WTC11 (cell line): Measurements from ENCODE around the gene HOXB1. TPM values are rescaled to one million over a fixed set of nuclear protein-coding genes. Genes with fewer than 3 reads are reported as not detected.

Source experiments
- ATAC-seq: fragments of 200-7000 bp; cut with Tn5 transposase; 2 replicates; pipeline ENCODE4 v1.10.0; 2021; ENCODE audit warnings: mild to moderate bottlenecking, moderate library complexity
- CTCF ChIA-PET: fragments of 300-600 bp; sonication (Branson Sonifier 250); formaldehyde crosslinking; loops from one replicate; lab custom pipeline; 2021; ENCODE audit warnings: antibody characterized with exemption; lab: Charles Lee
- POLR2A ChIA-PET: fragments of 350-600 bp; sonication (Branson Sonifier 250); formaldehyde crosslinking; loops from one replicate; lab custom pipeline; 2021; ENCODE audit warnings: antibody characterized with exemption; lab: Charles Lee
- DNase-seq: peaks from one replicate; pipeline ENCODE4 v3.0.0; 2021; ENCODE audit warnings: low spot score
- H3K27ac Mint-ChIP-seq: 2 replicates; pipeline ENCODE4 v1.8.0; 2021; ENCODE audit warnings: mixed read lengths
- H3K27me3 Mint-ChIP-seq: 2 replicates; pipeline ENCODE4 v1.8.0; 2021; ENCODE audit warnings: low read depth, mild to moderate bottlenecking, moderate library complexity, mixed read lengths
- H3K36me3 Mint-ChIP-seq: 2 replicates; pipeline ENCODE4 v1.8.0; 2021; ENCODE audit warnings: mixed read lengths
- H3K4me1 Mint-ChIP-seq: 2 replicates; pipeline ENCODE4 v1.8.0; 2022; ENCODE audit warnings: mixed read lengths
- H3K4me3 Mint-ChIP-seq: 2 replicates; pipeline ENCODE4 v1.8.0; 2021; ENCODE audit warnings: mild to moderate bottlenecking, moderate library complexity, mixed read lengths
- H3K9me3 Mint-ChIP-seq: 2 replicates; pipeline ENCODE4 v1.8.0; 2021; ENCODE audit warnings: mixed read lengths
- IRF2 ChIP-seq: sonication (generic); formaldehyde crosslinking; IDR thresholded peaks from 2 replicates; pipeline ENCODE4 v1.8.0; 2022; ENCODE audit warnings: low read depth, missing genetic modification reagents, borderline replicate concordance
- NFATC4 ChIP-seq: fragments of 250-450 bp; sonication (Bioruptor Pico); IDR thresholded peaks from 2 replicates; pipeline ENCODE4 v1.9.0; 2021; ENCODE audit warnings: mild to moderate bottlenecking
- OVOL2 ChIP-seq: fragments of 250-450 bp; sonication (Bioruptor Pico); IDR thresholded peaks from 2 replicates; pipeline ENCODE4 v1.9.0; 2021; ENCODE audit warnings: mild to moderate bottlenecking, borderline replicate concordance
- PRDM15 ChIP-seq: sonication (generic); formaldehyde crosslinking; IDR thresholded peaks from 2 replicates; pipeline ENCODE4 v1.8.0; 2022; ENCODE audit warnings: missing genetic modification reagents
- PRRX2 ChIP-seq: fragments of 250-450 bp; sonication (Bioruptor Pico); IDR thresholded peaks from 2 replicates; pipeline ENCODE4 v1.8.0; 2021; ENCODE audit warnings: mild to moderate bottlenecking
- SMAD4 ChIP-seq: sonication (generic); formaldehyde crosslinking; IDR thresholded peaks from 2 replicates; pipeline ENCODE4 v1.8.0; 2022; ENCODE audit warnings: mild to moderate bottlenecking, missing genetic modification reagents
- TEAD4 ChIP-seq: sonication (generic); formaldehyde crosslinking; IDR thresholded peaks from 2 replicates; pipeline ENCODE4 v1.8.0; 2022; ENCODE audit warnings: mild to moderate bottlenecking, missing genetic modification reagents
- TP53 ChIP-seq: sonication (generic); formaldehyde crosslinking; IDR thresholded peaks from 2 replicates; pipeline ENCODE4 v1.8.1; 2023; ENCODE audit warnings: mild to moderate bottlenecking, missing genetic modification reagents
- USF2 ChIP-seq: sonication (generic); formaldehyde crosslinking; IDR thresholded peaks from 2 replicates; pipeline ENCODE4 v1.8.1; 2023; ENCODE audit warnings: mild to moderate bottlenecking, missing genetic modification reagents, moderate library complexity
- ZMAT4 ChIP-seq: fragments of 250-450 bp; sonication (Bioruptor Pico); IDR thresholded peaks from 2 replicates; pipeline ENCODE4 v1.9.0; 2021; ENCODE audit warnings: mild to moderate bottlenecking
- ZNF219 ChIP-seq: sonication (generic); formaldehyde crosslinking; IDR thresholded peaks from 2 replicates; pipeline ENCODE4 v1.8.0; 2023; ENCODE audit warnings: missing genetic modification reagents, mild to moderate bottlenecking, borderline replicate concordance
- ZNF232 ChIP-seq: sonication (generic); formaldehyde crosslinking; IDR thresholded peaks from 2 replicates; pipeline ENCODE4 v1.8.0; 2022; ENCODE audit warnings: mild to moderate bottlenecking, missing genetic modification reagents
- ZNF396 ChIP-seq: fragments of 250-450 bp; sonication (Bioruptor Pico); IDR thresholded peaks from 2 replicates; pipeline ENCODE4 v1.8.0; 2021; ENCODE audit warnings: mild to moderate bottlenecking, moderate library complexity, borderline replicate concordance
- total RNA-seq: library from RNA; stranded (reverse); gene quantifications from 3 replicates; pipeline ENCODE4 v1.2.3, GENCODE V29; 2021
- TF ChIP-seq, protein P1 (sequence below): sonication (generic); formaldehyde crosslinking; IDR thresholded peaks from 2 replicates; pipeline ENCODE4 v1.8.0; 2023; ENCODE audit warnings: mild to moderate bottlenecking, missing genetic modification reagents
- TF ChIP-seq, protein P2 (sequence below): sonication (generic); formaldehyde crosslinking; IDR thresholded peaks from 2 replicates; pipeline ENCODE4 v1.8.0; 2023; ENCODE audit warnings: missing genetic modification reagents
- TF ChIP-seq, protein P3 (sequence below): fragments of 250-450 bp; sonication (Bioruptor Pico); IDR thresholded peaks from 2 replicates; pipeline ENCODE4 v1.9.0; 2021; ENCODE audit warnings: mild to moderate bottlenecking, borderline replicate concordance

HOXB1 gene
- total RNA-seq, 1 experiment from 2014 or later: 0.63 TPM

DNA sequence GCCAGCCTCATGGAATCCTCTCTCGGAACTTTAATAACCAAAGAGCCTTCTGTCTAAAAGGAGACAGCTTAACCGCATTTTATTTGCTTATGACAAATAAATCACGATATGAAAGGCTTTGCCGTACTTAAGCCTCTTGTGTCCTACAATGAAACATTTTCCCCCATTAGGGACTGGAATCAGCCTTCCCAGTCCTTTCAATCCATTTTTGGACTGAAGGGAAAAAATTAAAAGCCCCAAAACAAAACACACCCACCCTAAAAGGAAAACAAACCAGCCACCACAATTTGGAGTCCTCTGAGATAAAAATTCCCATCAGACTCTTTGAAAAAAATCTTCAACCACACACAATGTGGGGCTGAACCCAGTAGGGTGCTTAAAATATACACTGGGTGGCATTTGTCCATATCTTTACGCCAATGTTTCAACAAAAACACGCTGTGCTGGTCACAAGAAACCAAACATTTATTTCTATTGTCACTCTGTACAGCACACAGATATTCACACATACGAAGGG is 44.3 kb upstream of the HOXB1 start:
- ATAC-seq: no peak
- no peaks in the 10 kb centered on the region for H3K9me3 Mint-ChIP-seq
- POLR2A ChIA-PET: no interaction called here

DNA sequence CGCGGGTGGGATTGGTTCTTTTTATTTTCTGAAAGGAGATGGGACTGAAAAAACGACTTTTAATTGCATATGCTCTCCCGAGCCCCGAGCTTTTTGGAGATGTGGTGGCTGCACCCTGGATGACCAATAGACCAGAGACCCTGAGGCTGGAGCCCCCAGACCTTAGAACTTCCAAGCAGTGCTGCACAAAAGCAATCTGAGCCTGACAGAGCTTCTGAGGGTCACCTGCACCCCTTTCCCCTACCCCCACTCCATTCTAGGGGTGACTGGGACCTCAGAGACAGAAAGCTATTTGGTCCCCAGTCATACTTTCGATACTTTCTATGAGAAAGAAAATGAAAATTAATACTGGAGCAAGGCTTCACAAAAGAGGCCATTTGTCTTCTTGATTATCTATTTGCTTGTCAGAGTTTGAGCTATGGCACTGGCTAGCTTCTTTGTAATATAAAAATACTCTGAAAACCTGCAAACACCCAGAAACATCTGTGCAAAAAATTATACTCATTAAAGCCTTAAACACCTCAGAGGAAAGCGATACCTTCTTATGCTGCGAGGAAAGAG is 43.8 kb upstream of the HOXB1 start:
- Mint-ChIP-seq H3K9me3 (no peaks in the 10 kb centered on the region), H3K27ac (no peak overlapping the region)
- CTCF ChIA-PET: interaction anchor here (0.5 kb wide), 1 partner anchor 103 kb away, joined by 4 read pairs; no protein-coding TSS in a partner anchor
- no peak for ATAC-seq
- POLR2A ChIA-PET: no interaction called here
- DNase-seq: no peak
- TF ChIP-seq ZMAT4: no peak
- TF ChIP-seq IRF2 (CRISPR knock-in tag): no peak
- TF ChIP-seq OVOL2 (CRISPR knock-in tag): no peak
- no peak for TF ChIP-seq PRDM15 (CRISPR knock-in tag)
- TF ChIP-seq, protein P1, sequence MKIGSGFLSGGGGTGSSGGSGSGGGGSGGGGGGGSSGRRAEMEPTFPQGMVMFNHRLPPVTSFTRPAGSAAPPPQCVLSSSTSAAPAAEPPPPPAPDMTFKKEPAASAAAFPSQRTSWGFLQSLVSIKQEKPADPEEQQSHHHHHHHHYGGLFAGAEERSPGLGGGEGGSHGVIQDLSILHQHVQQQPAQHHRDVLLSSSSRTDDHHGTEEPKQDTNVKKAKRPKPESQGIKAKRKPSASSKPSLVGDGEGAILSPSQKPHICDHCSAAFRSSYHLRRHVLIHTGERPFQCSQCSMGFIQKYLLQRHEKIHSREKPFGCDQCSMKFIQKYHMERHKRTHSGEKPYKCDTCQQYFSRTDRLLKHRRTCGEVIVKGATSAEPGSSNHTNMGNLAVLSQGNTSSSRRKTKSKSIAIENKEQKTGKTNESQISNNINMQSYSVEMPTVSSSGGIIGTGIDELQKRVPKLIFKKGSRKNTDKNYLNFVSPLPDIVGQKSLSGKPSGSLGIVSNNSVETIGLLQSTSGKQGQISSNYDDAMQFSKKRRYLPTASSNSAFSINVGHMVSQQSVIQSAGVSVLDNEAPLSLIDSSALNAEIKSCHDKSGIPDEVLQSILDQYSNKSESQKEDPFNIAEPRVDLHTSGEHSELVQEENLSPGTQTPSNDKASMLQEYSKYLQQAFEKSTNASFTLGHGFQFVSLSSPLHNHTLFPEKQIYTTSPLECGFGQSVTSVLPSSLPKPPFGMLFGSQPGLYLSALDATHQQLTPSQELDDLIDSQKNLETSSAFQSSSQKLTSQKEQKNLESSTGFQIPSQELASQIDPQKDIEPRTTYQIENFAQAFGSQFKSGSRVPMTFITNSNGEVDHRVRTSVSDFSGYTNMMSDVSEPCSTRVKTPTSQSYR (CRISPR knock-in tag): no peak
- no peak for TF ChIP-seq NFATC4
- no peak for TF ChIP-seq SMAD4
- TF ChIP-seq, protein P2, sequence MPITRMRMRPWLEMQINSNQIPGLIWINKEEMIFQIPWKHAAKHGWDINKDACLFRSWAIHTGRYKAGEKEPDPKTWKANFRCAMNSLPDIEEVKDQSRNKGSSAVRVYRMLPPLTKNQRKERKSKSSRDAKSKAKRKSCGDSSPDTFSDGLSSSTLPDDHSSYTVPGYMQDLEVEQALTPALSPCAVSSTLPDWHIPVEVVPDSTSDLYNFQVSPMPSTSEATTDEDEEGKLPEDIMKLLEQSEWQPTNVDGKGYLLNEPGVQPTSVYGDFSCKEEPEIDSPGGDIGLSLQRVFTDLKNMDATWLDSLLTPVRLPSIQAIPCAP (CRISPR knock-in tag): no peak
- no peak for TF ChIP-seq ZNF219
- no peak for TF ChIP-seq PRRX2 (CRISPR knock-in tag)
- TF ChIP-seq TP53 (CRISPR knock-in tag): no peak
- TF ChIP-seq ZNF396 (CRISPR knock-in tag): no peak
- TF ChIP-seq, all 79 proteins: peak for 0
- Mint-ChIP-seq H3K4me3 (no peak overlapping the region), H3K36me3 (no peaks in the 10 kb centered on the region), H3K4me1 (peaks cover 44% of the 10 kb centered on the region), H3K27me3 (peaks cover 16% of the 10 kb centered on the region; the same call in 1 of the 2 replicates)

More for the DNA sequence above, 44.3 kb upstream of the HOXB1 start:
- Mint-ChIP-seq H3K4me1 (peaks cover 45% of the 10 kb centered on the region), H3K4me3 (no peak overlapping the region), H3K27ac (no peak overlapping the region), H3K27me3 (peaks cover 22% of the 10 kb centered on the region; the same call in 1 of the 2 replicates), H3K36me3 (no peaks in the 10 kb centered on the region)
- DNase-seq: no peak
- CTCF ChIA-PET: interaction anchor here (0.5 kb wide), 1 partner anchor 104 kb away, joined by 4 read pairs; no protein-coding TSS in a partner anchor
- TF ChIP-seq TEAD4 (CRISPR knock-in tag) (no peak), USF2 (CRISPR knock-in tag) (no peak), ZNF232 (CRISPR knock-in tag) (no peak)
- TF ChIP-seq, protein P3, sequence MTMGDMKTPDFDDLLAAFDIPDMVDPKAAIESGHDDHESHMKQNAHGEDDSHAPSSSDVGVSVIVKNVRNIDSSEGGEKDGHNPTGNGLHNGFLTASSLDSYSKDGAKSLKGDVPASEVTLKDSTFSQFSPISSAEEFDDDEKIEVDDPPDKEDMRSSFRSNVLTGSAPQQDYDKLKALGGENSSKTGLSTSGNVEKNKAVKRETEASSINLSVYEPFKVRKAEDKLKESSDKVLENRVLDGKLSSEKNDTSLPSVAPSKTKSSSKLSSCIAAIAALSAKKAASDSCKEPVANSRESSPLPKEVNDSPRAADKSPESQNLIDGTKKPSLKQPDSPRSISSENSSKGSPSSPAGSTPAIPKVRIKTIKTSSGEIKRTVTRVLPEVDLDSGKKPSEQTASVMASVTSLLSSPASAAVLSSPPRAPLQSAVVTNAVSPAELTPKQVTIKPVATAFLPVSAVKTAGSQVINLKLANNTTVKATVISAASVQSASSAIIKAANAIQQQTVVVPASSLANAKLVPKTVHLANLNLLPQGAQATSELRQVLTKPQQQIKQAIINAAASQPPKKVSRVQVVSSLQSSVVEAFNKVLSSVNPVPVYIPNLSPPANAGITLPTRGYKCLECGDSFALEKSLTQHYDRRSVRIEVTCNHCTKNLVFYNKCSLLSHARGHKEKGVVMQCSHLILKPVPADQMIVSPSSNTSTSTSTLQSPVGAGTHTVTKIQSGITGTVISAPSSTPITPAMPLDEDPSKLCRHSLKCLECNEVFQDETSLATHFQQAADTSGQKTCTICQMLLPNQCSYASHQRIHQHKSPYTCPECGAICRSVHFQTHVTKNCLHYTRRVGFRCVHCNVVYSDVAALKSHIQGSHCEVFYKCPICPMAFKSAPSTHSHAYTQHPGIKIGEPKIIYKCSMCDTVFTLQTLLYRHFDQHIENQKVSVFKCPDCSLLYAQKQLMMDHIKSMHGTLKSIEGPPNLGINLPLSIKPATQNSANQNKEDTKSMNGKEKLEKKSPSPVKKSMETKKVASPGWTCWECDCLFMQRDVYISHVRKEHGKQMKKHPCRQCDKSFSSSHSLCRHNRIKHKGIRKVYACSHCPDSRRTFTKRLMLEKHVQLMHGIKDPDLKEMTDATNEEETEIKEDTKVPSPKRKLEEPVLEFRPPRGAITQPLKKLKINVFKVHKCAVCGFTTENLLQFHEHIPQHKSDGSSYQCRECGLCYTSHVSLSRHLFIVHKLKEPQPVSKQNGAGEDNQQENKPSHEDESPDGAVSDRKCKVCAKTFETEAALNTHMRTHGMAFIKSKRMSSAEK (CRISPR knock-in tag): no peak
